ENCODE measurements around the gene RNF7. TPM values are rescaled to one million over a fixed set of nuclear protein-coding genes. Genes with fewer than 3 reads are reported as not detected.
A peak's percentile ranks its signal among the peaks of the same experiment; 100 is the strongest.

The RNF7 gene
- total and polyA plus RNA-seq, 9 of the 15 experiments (the other 6 are each of a cell fraction or from before 2014, with no cell fraction given): 38.8 to 133 (median 80.5) TPM

GRCh38 chr3:141738022-141738890 is at the start of gene RNF7 (continued):
- TF ChIP-seq SOX6 (IDR thresholded peaks at IDR 0.05) (peak; percentile 36; the same call in 1 of the 2 replicates), FOXK2 (conservative IDR thresholded peaks at IDR 0.05 in 1 of 2, IDR thresholded peaks at IDR 0.05 in 1 of 2; ENCODE audit: low read depth in 2 of 2) (no peak), TRIM25 (IDR thresholded peaks at IDR 0.05; ENCODE audit: borderline replicate concordance) (no peak), STAG1 (CRISPR knock-in tag; IDR thresholded peaks at IDR 0.05; ENCODE audit: borderline replicate concordance) (peak; percentile 48), ARID1B (IDR thresholded peaks at IDR 0.05) (peak; percentile 28; the same call in 1 of the 2 replicates), RFX7 (CRISPR knock-in tag; IDR thresholded peaks at IDR 0.05) (no peak), NELFE (IDR thresholded peaks at IDR 0.05; ENCODE audit: insufficient read depth, insufficient read length) (no peak), MTA3 (IDR thresholded peaks at IDR 0.05; ENCODE audit: borderline replicate concordance) (peak; percentile 92), HOMEZ (CRISPR knock-in tag; IDR thresholded peaks at IDR 0.05) (no peak), CTBP1 (IDR thresholded peaks at IDR 0.05; ENCODE audit: borderline replicate concordance) (peak; percentile 79), E2F3 (CRISPR knock-in tag; IDR thresholded peaks at IDR 0.05) (no peak), ZBTB11 (CRISPR knock-in tag; IDR thresholded peaks at IDR 0.05) (peak in 1 of 3 experiments; percentile 38; a peak in 1 of 6 replicates), GTF2F1 (IDR thresholded peaks at IDR 0.05; ENCODE audit: low read depth, low read length) (no peak), HIVEP1 (CRISPR knock-in tag; IDR thresholded peaks at IDR 0.05) (no peak), ZNF668 (CRISPR knock-in tag; IDR thresholded peaks at IDR 0.05) (no peak), MAFG (tag; conservative IDR thresholded peaks at IDR 0.05) (no peak), MYNN (IDR thresholded peaks at IDR 0.05) (0 out of 2 replicates have a peak, but pooled peaks have one; percentile 13), MYNN (CRISPR knock-in tag; IDR thresholded peaks at IDR 0.05) (no peak), TAF9B (IDR thresholded peaks at IDR 0.05; ENCODE audit: partially characterized antibody) (peak; percentile 53), CHCHD3 (CRISPR knock-in tag; IDR thresholded peaks at IDR 0.05) (no peak), CCAR2 (IDR thresholded peaks at IDR 0.05; ENCODE audit: low read depth, low read length) (no peak), ZNF408 (CRISPR knock-in tag; IDR thresholded peaks at IDR 0.05; ENCODE audit: low read depth) (no peak), ZNF197 (CRISPR knock-in tag; IDR thresholded peaks at IDR 0.05; ENCODE audit: low read depth) (no peak)

All from K562 (cell line).